GM12878 (cell line): Measurements from ENCODE around the gene SPATA24. TPM values are rescaled to one million over a fixed set of nuclear protein-coding genes. Genes with fewer than 3 reads are reported as not detected.
A peak's percentile ranks its signal among the peaks of the same experiment; 100 is the strongest.

Experiments used
- ATAC-seq: fragments of 200-7000 bp; cut with Tn5 transposase; 3 replicates; pipeline ENCODE4 v1.9.1; 2020; ENCODE audit warnings: mild to moderate bottlenecking, moderate library complexity
- BruUV-seq: library from RNA; stranded (reverse); fragments of 400-500 nt; replicated peaks from 2 replicates; lab custom pipeline; 2021; lab: Mats Ljungman, UMichigan
- CTCF ChIA-PET: fragments of 300-600 bp; sonication (Branson Sonifier 250); formaldehyde crosslinking; extraction: SDS; loops from one replicate; lab custom pipeline; 2021; ENCODE audit warnings: inconsistent platforms; lab: Yijun Ruan, JAX
- POLR2A ChIA-PET: fragments of 350-600 bp; formaldehyde crosslinking; extraction: SDS; loops from one replicate; lab custom pipeline; 2021; ENCODE audit warnings: inconsistent platforms; lab: Charles Lee
- RAD21 ChIA-PET: fragments of 300-600 bp; sonication (Branson Sonifier 250); formaldehyde crosslinking; loops from one replicate; lab custom pipeline; 2023; ENCODE audit warnings: antibody characterized with exemption; ENCODE audit not compliant: unreplicated experiment; lab: Charles Lee
- SMC1A ChIA-PET: fragments of 300-600 bp; sonication (Branson Sonifier 250); formaldehyde crosslinking; loops from one replicate; lab custom pipeline; 2023; ENCODE audit not compliant: unreplicated experiment, uncharacterized antibody; lab: Charles Lee
- DNase-seq: peaks from one replicate; pipeline ENCODE4 v3.0.0-alpha.2; 2011; ENCODE audit warnings: low read depth, low spot score
- FAIRE-seq: peaks from 3 replicates; lab custom pipeline; 2011; peaks lifted over from hg19 to GRCh38; lab: Jason Lieb, UNC
- H2AFZ ChIP-seq: 2 replicates; pipeline ENCODE4 v1.6.0; 2011; ENCODE audit warnings: low read depth, low read length, control low read depth; ENCODE audit not compliant: control insufficient read depth
- H3K27ac ChIP-seq: 2 replicates; pipeline ENCODE4 v1.5.1; 2011; ENCODE audit warnings: control low read depth; ENCODE audit not compliant: control insufficient read depth, insufficient read depth
- H3K27me3 ChIP-seq, 2 experiments: replicated peaks in 1 of 2; 2 replicates each; pipeline versions ENCODE4 v1.6.0 to v1.6.1; 2011; ENCODE audit warnings: low read length in 1 of 2; ENCODE audit not compliant: control insufficient read depth in 2 of 2, insufficient read depth in 2 of 2
- H3K36me3 ChIP-seq, 2 experiments: 2 replicates each; pipeline ENCODE4 v1.5.1; 2011; ENCODE audit warnings: low read length in 1 of 2; ENCODE audit not compliant: control insufficient read depth in 2 of 2, insufficient read depth in 2 of 2
- H3K4me1 ChIP-seq: 2 replicates; pipeline ENCODE4 v1.6.1; 2011; ENCODE audit warnings: mild to moderate bottlenecking, low read length, moderate library complexity, mixed read lengths; ENCODE audit not compliant: control insufficient read depth, insufficient read depth
- H3K4me2 ChIP-seq: 2 replicates; pipeline ENCODE4 v1.6.0; 2011; ENCODE audit warnings: control low read depth; ENCODE audit not compliant: control insufficient read depth, insufficient read depth
- H3K4me3 ChIP-seq: fragments of 200-600 bp; sonication (generic); 2 replicates; pipeline ENCODE4 v1.5.1; 2016
- H3K79me2 ChIP-seq: 2 replicates; pipeline ENCODE4 v1.6.0; 2011; ENCODE audit warnings: low read length; ENCODE audit not compliant: control insufficient read depth, insufficient read depth
- H3K9ac ChIP-seq: 2 replicates; pipeline ENCODE4 v1.8.0; 2011; ENCODE audit warnings: low read length, control low read depth, mixed read lengths; ENCODE audit not compliant: control insufficient read depth, insufficient read depth
- H3K9me3 ChIP-seq: replicated peaks from 3 replicates; pipeline ENCODE4 v1.5.1; 2011; ENCODE audit warnings: mild to moderate bottlenecking, low read length; ENCODE audit not compliant: control insufficient read depth, insufficient read depth
- H4K20me1 ChIP-seq: 2 replicates; pipeline ENCODE4 v1.6.0; 2011; ENCODE audit not compliant: control insufficient read depth, insufficient read depth
- CREM ChIP-seq: IDR thresholded peaks from 2 replicates; pipeline ENCODE4 v1.6.1; 2014; ENCODE audit warnings: antibody characterized with exemption, low read depth
- ELK1 ChIP-seq: IDR thresholded peaks from 2 replicates; pipeline ENCODE4 v1.6.1; 2012; ENCODE audit warnings: low read depth, low read length, improper control_type of control experiment
- FOS ChIP-seq: IDR thresholded peaks from 3 replicates; pipeline ENCODE4 v1.6.1; 2011; ENCODE audit warnings: borderline replicate concordance; ENCODE audit not compliant: insufficient read length; ENCODE audit errors: extremely low read depth
- IKZF2 ChIP-seq, 2 experiments: fragments of 450-650 bp; IDR thresholded peaks; 2 replicates each; pipeline ENCODE4 v1.6.1; 2017; ENCODE audit warnings: mild to moderate bottlenecking in 2 of 2, moderate library complexity in 2 of 2
- JUNB ChIP-seq: IDR thresholded peaks from 2 replicates; pipeline ENCODE4 v1.6.1; 2016; ENCODE audit warnings: antibody characterized with exemption, mild to moderate bottlenecking
- NR2C1 ChIP-seq: fragments of 450-650 bp; IDR thresholded peaks from 2 replicates; pipeline ENCODE4 v1.6.1; 2017; ENCODE audit warnings: antibody characterized with exemption, mild to moderate bottlenecking, moderate library complexity
- POLR2AphosphoS2 ChIP-seq: IDR thresholded peaks from 2 replicates; pipeline ENCODE4 v1.6.1; 2011; ENCODE audit warnings: low read depth, mild to moderate bottlenecking, low read length, improper control_type of control experiment, moderate library complexity
- RAD21 ChIP-seq: IDR thresholded peaks from 2 replicates; pipeline ENCODE4 v1.6.1; 2011; ENCODE audit warnings: mild to moderate bottlenecking, low read depth, low read length, moderate library complexity; ENCODE audit not compliant: insufficient read depth
- RCOR1 ChIP-seq: conservative IDR thresholded peaks from 2 replicates; pipeline ENCODE4 v1.6.1; 2012; ENCODE audit warnings: low read depth, low read length, improper control_type of control experiment
- SIN3A ChIP-seq: IDR thresholded peaks from 2 replicates; pipeline ENCODE4 v1.6.1; 2012; ENCODE audit warnings: low read depth, low read length, improper control_type of control experiment
- SMAD5 ChIP-seq: IDR thresholded peaks from 2 replicates; pipeline ENCODE4 v1.6.1; 2016; ENCODE audit warnings: antibody characterized with exemption, low read depth
- WGBS: methylation state at CpG from one replicate; pipeline ENCODE4 v1.1.6; 2016; ENCODE audit warnings: low lambda C conversion rate; ENCODE audit not compliant: insufficient replicate concordance, insufficient coverage; ENCODE audit errors: missing lambda C conversion rate; 5-methylcytosine and 5-hydroxymethylcytosine counted together
- in situ Hi-C: fragments of 300-500 bp; cut with MboI; formaldehyde crosslinking; loops from 9 replicates; pipeline ENCODE4 v1.14.3; 2018; ENCODE audit warnings: mixed read lengths
- intact Hi-C: fragments of 100-400 bp; cut with micrococcal nuclease; formaldehyde crosslinking; loops from one replicate; pipeline ENCODE4 v1.14.2; 2022; ENCODE audit not compliant: unreplicated experiment
- polyA plus RNA-seq, 11 experiments: library from polyadenylated mRNA; depleted of rRNA in 4 of 11; unstranded in 6 of 11; stranded (reverse) in 5 of 11; fragments of >200 nt; fragmentation: Nextera tagmentation in 4 of 11; fragmentation: Illumina TruSeq in 1 of 11; extraction: Ambion mirVana in 4 of 11; extraction: Trizol in 1 of 11; gene quantifications; 1 replicate in 1 of 11; 2 replicates in 10 of 11; pipeline versions ENCODE4 v1.2.1 to v1.2.3, GENCODE V29; 2011 to 2016; ENCODE audit warnings: inconsistent platforms in 2 of 11, missing spikeins in 2 of 11, low read depth in 1 of 11
- total RNA-seq, 4 experiments: library from RNA; depleted of rRNA in 3 of 4; stranded (reverse); fragments of >200 nt in 3 of 4; fragmentation: Illumina TruSeq in 1 of 4; extraction: Trizol in 1 of 4; gene quantifications; 2 replicates each; pipeline versions ENCODE4 v1.2.1 to v1.2.3, GENCODE V29; 2013 to 2021
- TF ChIP-seq, protein P1 (sequence below): fragments of 450-650 bp; IDR thresholded peaks from 2 replicates; pipeline ENCODE4 v1.6.1; 2016; ENCODE audit warnings: mild to moderate bottlenecking

The SPATA24 gene
- total and polyA plus RNA-seq, 10 of the 15 experiments (the other 5 are each of a cell fraction or from before 2014, with no cell fraction given): 4.1 to 9.8 (median 7.3) TPM

DNA sequence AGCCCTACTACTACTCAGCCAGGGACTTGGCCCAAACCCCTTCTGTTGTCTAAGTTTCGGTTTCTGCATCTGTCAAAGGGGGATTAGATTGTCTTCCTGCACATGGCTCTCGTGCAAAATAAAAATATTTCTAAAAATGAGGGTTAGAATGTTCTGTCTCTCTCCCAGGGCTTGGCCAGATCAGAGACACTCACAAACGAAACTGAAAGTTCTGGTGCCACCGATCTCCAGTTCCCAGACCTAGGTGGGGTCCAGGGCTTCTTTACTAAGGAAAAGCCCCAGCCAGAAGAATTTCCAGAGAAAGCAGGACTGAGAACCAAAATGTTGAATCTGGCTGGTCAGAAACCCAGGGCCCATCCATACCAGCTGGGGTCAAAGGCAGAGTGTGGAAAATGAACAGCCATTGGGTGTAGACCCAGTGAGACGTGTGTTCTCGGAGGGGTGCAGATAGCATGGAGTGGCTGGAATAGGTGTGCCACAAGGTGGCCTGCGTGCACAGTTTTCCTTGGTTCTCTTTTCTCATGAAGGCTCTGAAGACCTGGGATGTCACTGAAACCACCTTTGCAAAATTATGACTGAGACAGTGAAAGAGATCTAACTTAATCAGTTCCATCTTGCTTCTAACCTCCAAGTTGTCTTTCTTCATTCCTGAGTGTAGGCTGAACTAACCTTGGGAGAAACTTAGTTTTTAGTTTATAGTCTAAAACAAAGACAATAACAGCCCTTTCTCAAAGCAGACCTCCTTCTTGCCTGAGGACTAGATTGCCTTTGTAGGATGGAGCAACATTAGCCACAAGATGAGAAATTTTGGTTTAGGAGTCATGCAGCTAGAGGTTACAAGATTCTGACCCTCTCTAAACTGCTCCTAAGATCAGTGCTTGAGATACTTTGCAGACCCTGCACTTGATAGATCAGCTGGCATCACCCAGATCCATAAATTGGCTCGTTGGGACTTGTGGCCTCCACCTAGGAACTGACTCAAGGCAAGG is 18.5 kb downstream of the SPATA24 start (continued):
- TF ChIP-seq, protein P1, sequence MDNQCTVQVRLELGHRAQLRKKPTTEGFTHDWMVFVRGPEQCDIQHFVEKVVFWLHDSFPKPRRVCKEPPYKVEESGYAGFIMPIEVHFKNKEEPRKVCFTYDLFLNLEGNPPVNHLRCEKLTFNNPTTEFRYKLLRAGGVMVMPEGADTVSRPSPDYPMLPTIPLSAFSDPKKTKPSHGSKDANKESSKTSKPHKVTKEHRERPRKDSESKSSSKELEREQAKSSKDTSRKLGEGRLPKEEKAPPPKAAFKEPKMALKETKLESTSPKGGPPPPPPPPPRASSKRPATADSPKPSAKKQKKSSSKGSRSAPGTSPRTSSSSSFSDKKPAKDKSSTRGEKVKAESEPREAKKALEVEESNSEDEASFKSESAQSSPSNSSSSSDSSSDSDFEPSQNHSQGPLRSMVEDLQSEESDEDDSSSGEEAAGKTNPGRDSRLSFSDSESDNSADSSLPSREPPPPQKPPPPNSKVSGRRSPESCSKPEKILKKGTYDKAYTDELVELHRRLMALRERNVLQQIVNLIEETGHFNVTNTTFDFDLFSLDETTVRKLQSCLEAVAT: 0 out of 2 replicates have a peak, but pooled peaks have one; percentile 21
- TF ChIP-seq RCOR1: no peak
- peak in 1 of 2 experiments; percentile 36; a peak in 3 of 4 replicates for TF ChIP-seq IKZF2 (IDR thresholded peaks at IDR 0.05)
- TF ChIP-seq RAD21: 0 out of 2 replicates have a peak, but pooled peaks have one; percentile 17
- TF ChIP-seq FOS: no peak
- no peak for TF ChIP-seq JUNB
- no peak for TF ChIP-seq NR2C1
- TF ChIP-seq, all 136 proteins: peak for 5

DNA sequence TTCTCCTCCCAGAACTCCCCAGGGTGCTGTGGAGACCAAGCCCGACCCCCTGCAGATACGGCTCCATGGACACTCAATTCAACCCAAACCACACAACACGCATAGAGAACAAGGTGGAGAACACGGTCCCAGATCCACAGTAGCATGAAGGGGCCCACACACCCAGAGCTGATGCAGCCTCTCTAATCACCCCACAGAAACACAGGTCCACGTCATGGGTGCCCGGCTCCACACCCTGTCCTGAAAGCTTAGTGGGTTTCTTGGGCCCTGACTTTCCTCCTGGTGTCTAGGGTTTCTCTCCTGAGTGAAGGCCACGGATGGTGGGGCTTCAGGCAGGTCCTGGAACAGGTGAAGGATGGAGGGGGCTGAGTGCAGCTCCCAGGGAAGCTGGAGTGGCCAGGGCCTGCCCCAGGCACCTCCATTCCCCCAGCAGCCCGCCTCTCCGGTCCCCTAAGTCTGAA is 19.3 kb downstream of the SPATA24 start:
- H3K79me2 ChIP-seq: peaks cover 29% of the 10 kb centered on the region
- H3K27ac ChIP-seq: peak overlapping the region; percentile 62
- intact Hi-C loops (loop anchor here (5.0 kb wide), 1 partner anchor 187 kb away; the partner anchor contains the start of gene SIL1), in situ Hi-C loops (no loop called here)
- BruUV-seq: no TSS peak
- ChIA-PET RAD21 (interaction anchor here (1.0 kb wide), 1 partner anchor 18 kb away, joined by 3 read pairs; no protein-coding TSS in a partner anchor), SMC1A (no interaction called here), POLR2A (no interaction called here), CTCF (interaction anchor here (1.0 kb wide), 1 partner anchor 43 kb away, joined by 3 read pairs; the partner anchor contains the start of gene PAIP2)
- H3K4me1 ChIP-seq: peaks cover 36% of the 10 kb centered on the region
- H3K4me3 ChIP-seq: 0 out of 2 replicates have a peak overlapping the region, but pooled peaks have one; percentile 17
- H3K9me3 ChIP-seq: no peaks in the 10 kb centered on the region
- TF ChIP-seq SIN3A (no peak), POLR2AphosphoS2 (peak; percentile 14; the same call in 1 of the 2 replicates), ELK1 (no peak), CREM (0 out of 2 replicates have a peak, but pooled peaks have one; percentile 12), SMAD5 (0 out of 2 replicates have a peak, but pooled peaks have one; percentile 53)
- no peaks in the 10 kb centered on the region for H3K27me3 ChIP-seq
- H3K9ac ChIP-seq: peak overlapping the region; percentile 42
- ATAC-seq: peak; percentile 3
- peak overlapping the region; percentile 51 for H3K4me2 ChIP-seq
- H3K36me3 ChIP-seq: no peaks in the 10 kb centered on the region; a peak in 2 of 4 replicates
- no peak overlapping the region; the same call in 1 of the 2 replicates for H2AFZ ChIP-seq
- 30% methylated on average over 9 of the region's 9 CpGs for WGBS
- no peak for FAIRE-seq
- no peaks in the 10 kb centered on the region for H4K20me1 ChIP-seq
- DNase-seq: no peak
